Activated naive CD8-positive, alpha-beta T cell treated with anti-CD3 and anti-CD28 coated beads, Interleukin-2, amount 50 U/mL, for 16 hours (primary cell): ENCODE measurements around the gene SLC35B1.

Source experiments
- DNase-seq: peaks from one replicate; pipeline ENCODE4 v3.0.0-alpha.2; 2020; ENCODE audit warnings: low read depth, low spot score

The SLC35B1 gene, protein sequence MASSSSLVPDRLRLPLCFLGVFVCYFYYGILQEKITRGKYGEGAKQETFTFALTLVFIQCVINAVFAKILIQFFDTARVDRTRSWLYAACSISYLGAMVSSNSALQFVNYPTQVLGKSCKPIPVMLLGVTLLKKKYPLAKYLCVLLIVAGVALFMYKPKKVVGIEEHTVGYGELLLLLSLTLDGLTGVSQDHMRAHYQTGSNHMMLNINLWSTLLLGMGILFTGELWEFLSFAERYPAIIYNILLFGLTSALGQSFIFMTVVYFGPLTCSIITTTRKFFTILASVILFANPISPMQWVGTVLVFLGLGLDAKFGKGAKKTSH

GRCh38 chr17:49707608-49708514, at the start of gene SLC35B1:
Gene SLC35B1, minus strand, starts transcription at chr17:49707964. Its CDS starts 131 bp downstream, at chr17:49707833.
- peak; percentile 97 for DNase-seq

GRCh38 chr17:49757151-49757777, 49.5 kb upstream of the SLC35B1 start:
- DNase-seq = no peak

- DNase-seq = no peak
Measured at GRCh38 chr17:49756323-49757150, 48.8 kb upstream of the SLC35B1 start.

DNA sequence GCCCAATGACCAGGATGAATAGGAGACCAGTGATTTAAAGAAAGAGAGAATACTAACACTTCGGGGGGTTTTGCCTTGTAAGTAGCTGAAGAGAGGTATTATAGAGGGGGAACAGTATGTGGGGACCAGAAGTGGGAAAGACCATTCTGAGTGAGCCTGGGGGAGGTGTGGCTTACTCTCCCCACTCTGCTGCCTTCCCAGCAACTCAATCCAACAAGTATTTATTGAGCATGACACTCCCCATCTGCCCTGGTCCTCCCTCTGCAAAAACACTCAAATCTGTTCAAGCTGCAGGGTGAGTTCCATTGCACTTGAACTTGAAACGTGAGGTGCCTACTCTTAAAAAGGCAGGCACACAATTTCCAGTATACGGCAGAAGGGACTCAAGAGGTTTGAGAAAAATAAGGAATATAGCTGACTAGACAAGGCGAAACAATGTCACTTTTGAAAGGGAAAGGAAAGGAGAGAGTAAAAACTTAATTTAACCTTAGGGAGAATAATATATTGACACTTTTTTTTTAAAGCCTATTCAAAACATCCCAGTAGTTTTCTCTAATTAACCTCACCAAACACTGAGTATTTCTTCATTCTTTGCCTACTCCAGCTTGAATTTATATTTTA, 48.0 kb upstream of the SLC35B1 start:
- DNase-seq = no peak

DNA sequence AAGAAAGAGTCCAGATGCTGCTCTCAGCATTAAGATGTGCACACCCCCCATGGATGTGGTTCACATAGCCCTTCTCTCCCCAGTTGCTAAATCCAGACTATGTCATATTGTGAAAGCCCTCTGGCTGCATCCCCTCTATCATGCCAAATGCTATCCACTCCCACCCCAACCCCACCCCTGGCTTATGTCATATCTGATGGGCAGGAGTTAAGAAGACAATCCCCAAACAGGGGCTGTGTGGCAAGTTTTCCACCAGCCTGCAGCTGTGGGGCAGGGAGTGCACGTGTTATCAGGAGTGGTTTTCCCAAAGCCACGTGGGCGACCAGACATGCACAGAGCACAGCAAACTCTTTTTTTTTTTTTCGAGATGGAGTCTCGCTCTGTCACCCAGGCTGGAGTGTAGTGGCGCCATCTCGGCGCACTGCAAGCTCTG, 46.2 kb upstream of the SLC35B1 start:
- no peak for DNase-seq

DNA sequence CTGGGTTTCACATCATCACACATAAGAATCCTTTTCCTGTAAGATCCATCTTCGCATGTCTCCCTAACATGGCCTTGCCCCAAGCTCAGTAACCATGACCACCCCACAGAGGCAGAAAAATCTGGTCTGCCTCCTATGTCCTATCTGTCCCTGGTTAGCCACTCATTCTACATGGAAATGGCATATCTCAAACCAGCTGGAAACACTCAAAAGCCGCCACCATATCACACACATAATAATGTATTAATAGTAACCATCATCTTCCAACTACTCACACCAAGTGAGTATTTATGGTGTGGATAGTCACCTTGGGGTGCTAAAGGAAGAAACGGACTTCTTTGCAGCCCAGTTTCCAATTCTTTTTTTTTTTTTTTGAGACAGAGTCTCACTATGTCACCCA, 44.7 kb upstream of the SLC35B1 start:
- no peak for DNase-seq

DNA sequence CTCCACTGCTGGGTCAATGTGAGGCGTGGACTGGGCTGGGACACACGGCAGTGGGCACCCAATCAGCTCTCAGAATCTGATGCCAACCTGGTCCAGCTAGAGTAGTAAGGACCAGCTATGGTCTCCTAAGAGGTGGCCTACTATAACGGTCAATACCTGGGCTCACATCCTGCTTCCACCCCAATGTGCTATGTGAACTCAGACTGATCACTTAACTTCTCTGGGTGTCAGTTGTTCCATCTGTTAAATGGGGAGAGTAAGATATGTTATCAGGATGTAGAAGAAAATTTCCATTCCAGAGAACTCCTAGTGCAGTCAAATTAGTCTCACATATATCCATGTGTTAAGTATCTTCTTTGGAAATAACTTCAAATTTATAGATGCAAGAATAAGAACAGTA, 42.0 kb upstream of the SLC35B1 start:
- no peak for DNase-seq

- peak; percentile 14 for DNase-seq
Measured at GRCh38 chr17:49748791-49749190, 41.0 kb upstream of the SLC35B1 start.

- DNase-seq = no peak
Measured at GRCh38 chr17:49748223-49748622, 40.5 kb upstream of the SLC35B1 start.

- DNase-seq = no peak
Measured at GRCh38 chr17:49747632-49748031, 39.9 kb upstream of the SLC35B1 start.

- no peak for DNase-seq
Measured at GRCh38 chr17:49746791-49747490, 39.2 kb upstream of the SLC35B1 start.

DNA sequence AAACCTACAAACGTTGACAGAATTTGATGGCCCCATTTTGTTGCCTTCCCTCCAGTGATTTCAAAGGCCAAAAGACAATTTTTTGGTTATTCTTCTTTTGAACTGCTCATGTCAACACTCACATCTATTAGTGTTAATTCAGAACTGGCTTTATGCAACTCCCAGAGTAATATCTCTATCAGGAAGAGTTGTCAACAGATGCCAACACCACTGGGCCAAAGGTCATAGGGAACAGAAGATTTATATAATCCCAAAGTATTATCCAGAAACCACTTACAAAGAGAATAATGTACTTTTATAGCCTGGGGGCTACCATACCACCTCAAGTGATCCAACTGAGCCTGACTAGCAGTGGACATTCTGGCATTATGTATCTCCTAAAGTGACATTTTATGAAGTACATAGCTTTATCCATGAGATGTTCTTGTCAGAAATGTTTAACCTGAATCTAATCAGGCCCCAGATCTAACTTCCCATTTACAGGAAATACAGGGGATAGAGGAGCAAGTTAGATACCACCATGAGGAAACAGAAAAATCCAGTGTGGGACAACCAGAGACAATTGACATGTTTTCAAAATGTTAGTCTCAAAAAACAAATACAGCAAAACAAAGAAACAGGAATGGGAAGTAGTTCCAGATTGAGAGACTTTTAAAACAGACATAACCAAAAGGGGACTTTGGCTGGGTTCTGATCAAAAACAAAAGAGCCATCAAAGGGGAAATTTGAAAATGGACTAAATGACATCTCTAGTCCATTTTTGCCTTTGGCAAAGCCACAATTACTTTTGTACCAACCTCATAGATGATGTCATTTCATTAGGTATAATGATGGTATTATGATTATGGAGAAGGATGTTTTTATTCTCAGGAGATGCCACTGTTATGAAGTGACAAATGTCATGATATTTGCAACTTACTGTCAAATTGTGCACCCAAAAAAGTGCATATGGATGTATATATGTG, 37.7 kb upstream of the SLC35B1 start:
- no peak for DNase-seq

GRCh38 chr17:49742166-49742638, 34.4 kb upstream of the SLC35B1 start:
- no peak for DNase-seq

GRCh38 chr17:49741692-49742076, 33.9 kb upstream of the SLC35B1 start:
- DNase-seq = no peak

DNA sequence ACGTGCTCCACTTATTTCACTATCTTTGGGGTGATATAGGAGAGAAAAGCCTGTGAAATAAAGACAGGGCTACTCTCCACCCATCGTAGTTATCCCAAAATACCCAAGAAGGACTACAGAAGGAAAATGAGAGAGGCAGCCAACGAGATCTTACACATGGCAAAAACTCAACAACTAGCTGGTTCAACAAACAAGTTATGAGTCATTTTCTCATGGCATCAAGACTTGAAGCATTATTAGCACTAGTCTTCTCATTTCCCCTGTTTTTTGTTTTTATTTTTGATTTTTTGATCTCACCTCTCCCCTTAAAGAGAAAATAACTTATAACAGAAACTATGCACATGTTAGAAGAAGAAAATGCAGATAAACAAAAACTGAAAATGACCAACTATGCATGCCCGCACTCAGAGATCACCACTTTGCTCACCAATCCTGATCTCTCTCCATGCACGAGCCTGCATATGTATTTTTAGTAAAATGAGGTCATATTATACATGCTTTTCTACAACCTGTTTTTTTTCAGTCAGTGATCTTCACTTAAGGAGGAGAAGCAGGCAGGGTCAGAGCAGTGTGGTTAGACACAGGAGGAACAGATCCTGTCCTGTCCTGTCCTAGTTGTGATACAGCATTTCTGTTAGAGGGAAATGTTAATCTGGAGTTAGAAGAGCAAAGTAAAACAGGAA, 33.4 kb upstream of the SLC35B1 start:
- no peak for DNase-seq

DNA sequence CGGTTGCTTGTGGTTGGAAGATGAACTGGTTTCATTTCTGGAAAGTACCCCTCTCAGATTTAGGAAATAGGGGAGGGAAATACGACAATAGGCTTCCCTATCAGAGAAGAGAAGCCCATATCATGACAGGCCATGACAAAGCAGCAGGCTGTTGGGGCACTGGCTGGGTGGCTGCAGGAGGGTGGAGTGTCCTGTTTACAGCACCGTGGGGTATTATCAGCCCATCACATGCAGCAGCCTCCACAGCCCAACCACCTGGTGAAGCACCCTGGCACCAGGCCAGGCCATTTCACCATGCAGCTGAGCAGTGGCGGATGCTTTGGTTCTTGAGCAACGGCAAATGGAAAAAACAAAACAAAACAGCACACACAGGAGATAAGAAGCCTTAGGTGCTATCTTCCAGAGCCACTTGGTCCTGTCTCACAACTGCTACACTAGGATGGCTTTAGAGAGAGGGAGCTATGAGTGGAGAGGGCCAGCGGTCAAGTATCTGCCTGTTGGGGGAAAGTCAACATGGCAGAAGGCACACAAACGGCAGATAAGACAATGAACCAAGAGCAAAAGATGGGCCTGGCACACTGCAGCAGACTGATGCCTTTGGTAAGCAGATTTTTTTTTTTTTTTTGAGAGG, 32.0 kb upstream of the SLC35B1 start:
- peak; percentile 59 for DNase-seq

DNA sequence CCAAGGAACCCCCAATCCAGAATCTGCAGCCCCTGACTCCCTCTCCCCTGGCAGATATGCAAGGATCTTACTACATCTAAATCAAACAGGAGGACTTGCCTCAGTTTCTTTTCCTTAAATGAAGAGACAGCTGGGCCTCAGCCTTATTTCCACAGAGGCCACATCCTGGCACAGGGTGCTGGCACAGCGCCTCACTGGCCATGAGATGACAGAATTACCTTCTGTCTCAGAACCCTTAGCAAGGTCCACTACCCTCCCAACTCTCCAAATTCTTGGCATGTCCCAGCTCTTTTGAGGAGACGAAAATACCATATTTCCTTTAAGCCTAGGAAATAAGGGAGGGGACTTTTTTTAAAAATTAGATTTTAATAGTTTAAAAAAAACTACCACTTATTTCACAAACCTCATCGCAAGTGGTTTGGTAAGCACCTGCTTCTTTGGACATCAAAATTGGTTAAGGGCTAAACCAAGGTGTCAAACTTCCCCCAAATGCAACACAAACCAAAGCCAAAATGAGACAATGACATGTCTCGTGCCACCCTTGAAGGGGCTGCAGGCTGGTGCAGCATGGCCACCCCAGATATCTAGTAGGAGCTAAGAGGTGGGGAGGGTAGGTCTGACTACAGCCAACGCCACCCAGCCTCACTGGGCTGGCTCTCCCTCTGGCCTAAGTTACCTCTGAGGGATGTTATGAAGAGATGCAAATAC, 30.8 kb upstream of the SLC35B1 start:
- no peak for DNase-seq
